CD4-positive, alpha-beta memory T cell (primary cell): ENCODE data around the gene SSBP2. TPM values are rescaled to one million over a fixed set of nuclear protein-coding genes. Genes with fewer than 3 reads are reported as not detected.

Experiments used
- CTCF ChIA-PET: fragments of 350-600 bp; sonication (Branson Sonifier 250); formaldehyde crosslinking; loops from one replicate; lab custom pipeline; 2021; ENCODE audit warnings: inconsistent platforms; ENCODE audit not compliant: partially characterized antibody; lab: Charles Lee
- POLR2A ChIA-PET: fragments of 350-600 bp; sonication (Branson Sonifier 250); formaldehyde crosslinking; loops from one replicate; lab custom pipeline; 2021; ENCODE audit not compliant: partially characterized antibody; lab: Charles Lee
- DNase-seq, 5 donors: peaks; one replicate each; pipeline versions ENCODE4 v3.0.0 to v3.0.0-alpha.2; 2020 to 2022; ENCODE audit warnings: mixed read lengths in 1 of 5
- H3K27ac ChIP-seq: one replicate; pipeline ENCODE4 v1.7.0; 2013; ENCODE audit warnings: low read depth, low read length
- H3K27me3 ChIP-seq: 2 replicates; pipeline ENCODE4 v1.7.0; 2013; ENCODE audit warnings: mild to moderate bottlenecking, low read length, moderate library complexity; ENCODE audit not compliant: insufficient read depth
- H3K36me3 ChIP-seq: 2 replicates; pipeline ENCODE4 v1.7.0; 2013; ENCODE audit warnings: mild to moderate bottlenecking, low read length, moderate library complexity; ENCODE audit not compliant: insufficient read depth
- H3K4me1 ChIP-seq: 2 replicates; pipeline ENCODE4 v1.7.0; 2013; ENCODE audit warnings: mild to moderate bottlenecking, low read length, moderate library complexity; ENCODE audit not compliant: insufficient read depth
- H3K4me3 ChIP-seq, 2 donors: one replicate each; pipeline ENCODE4 v1.7.0; 2013; ENCODE audit warnings: low read length in 2 of 2, mild to moderate bottlenecking in 1 of 2
- H3K9me3 ChIP-seq, 2 donors: one replicate each; pipeline ENCODE4 v1.7.0; 2013; ENCODE audit warnings: low read length in 2 of 2, control low read depth in 1 of 2; ENCODE audit not compliant: control insufficient read depth in 1 of 2
- H3K27ac Mint-ChIP-seq, 7 donors: one replicate each; pipeline ENCODE4 v1.8.0; 2020 to 2021; ENCODE audit warnings: mixed read lengths in 7 of 7, mild to moderate bottlenecking in 6 of 7, inconsistent platforms in 3 of 7, moderate library complexity in 3 of 7
- H3K27me3 Mint-ChIP-seq, 2 donors: one replicate each; pipeline ENCODE4 v1.8.0; 2020 to 2021; ENCODE audit warnings: mixed read lengths in 2 of 2
- H3K36me3 Mint-ChIP-seq, 2 donors: one replicate each; pipeline ENCODE4 v1.8.0; 2020 to 2021; ENCODE audit warnings: mixed read lengths in 2 of 2, inconsistent platforms in 1 of 2, mild to moderate bottlenecking in 1 of 2
- H3K4me1 Mint-ChIP-seq, 4 donors: one replicate each; pipeline ENCODE4 v1.8.0; 2020 to 2021; ENCODE audit warnings: mixed read lengths in 4 of 4, mild to moderate bottlenecking in 1 of 4
- H3K4me3 Mint-ChIP-seq, 8 donors: one replicate each; pipeline ENCODE4 v1.8.0; 2020 to 2021; ENCODE audit warnings: mixed read lengths in 8 of 8, mild to moderate bottlenecking in 7 of 8, moderate library complexity in 6 of 8, inconsistent platforms in 3 of 8
- H3K9me3 Mint-ChIP-seq, 8 donors: one replicate each; pipeline ENCODE4 v1.8.0; 2020 to 2021; ENCODE audit warnings: mixed read lengths in 8 of 8, mild to moderate bottlenecking in 5 of 8, inconsistent platforms in 3 of 8, moderate library complexity in 1 of 8
- intact Hi-C: fragments of 100-400 bp; cut with micrococcal nuclease; formaldehyde crosslinking; loops from one replicate; pipeline ENCODE4 v1.15.1; 2023
- polyA plus RNA-seq, 2 donors: library from polyadenylated mRNA; unstranded; fragments of 300-500 nt; fragmentation: Illumina TruSeq; gene quantifications; one replicate each; pipeline ENCODE4 v1.2.3, GENCODE V29; 2021
- total RNA-seq, 2 experiments: library from RNA; stranded (reverse); gene quantifications; one replicate each; pipeline ENCODE4 v1.2.3, GENCODE V29; 2021

SSBP2 gene
- total and polyA plus RNA-seq, 4 experiments from 2014 or later: 46.4 to 91.7 (median 58.9) TPM

GRCh38 chr5:81422671-81423070 lies 328.2 kb downstream of the SSBP2 start:
- ChIA-PET CTCF (interaction anchor here (1.7 to 2.5 kb wide), 2 partner anchors 803 kb away, joined by 5 to 8 read pairs; no protein-coding TSS in a partner anchor), POLR2A (no interaction called here)
- Histone ChIP-seq H3K27me3 (no peaks in the 10 kb centered on the region), H3K9me3 (no peaks in the 10 kb centered on the region), H3K27ac (no peak overlapping the region), H3K4me3 (no peak overlapping the region), H3K4me1 (no peaks in the 10 kb centered on the region), H3K36me3 (no peaks in the 10 kb centered on the region)
- no peak for DNase-seq
- intact Hi-C loops: loop anchor here (10.0 kb wide), 1 partner anchor 552 kb away; the partner anchor contains the start of gene ATG10
- Mint-ChIP-seq H3K4me3 (no peak overlapping the region), H3K4me1 (peaks cover 3 to 7% (median 5%) of the 10 kb centered on the region in 4 donors), H3K9me3 (no peaks in the 10 kb centered on the region), H3K27ac (no peak overlapping the region), H3K36me3 (peaks cover 30 to 33% of the 10 kb centered on the region in 2 donors), H3K27me3 (no peaks in the 10 kb centered on the region)

GRCh38 chr5:81420039-81420667 lies 330.7 kb downstream of the SSBP2 start:
- Histone ChIP-seq H3K4me3 (no peak overlapping the region), H3K27me3 (no peaks in the 10 kb centered on the region), H3K27ac (no peak overlapping the region), H3K9me3 (no peaks in the 10 kb centered on the region), H3K36me3 (no peaks in the 10 kb centered on the region), H3K4me1 (no peaks in the 10 kb centered on the region)
- H3K36me3 Mint-ChIP-seq: peaks cover 28 to 40% of the 10 kb centered on the region in 2 donors
- H3K9me3 Mint-ChIP-seq: no peaks in the 10 kb centered on the region
- H3K27me3 Mint-ChIP-seq: no peaks in the 10 kb centered on the region
- DNase-seq: no peak
- H3K4me3 Mint-ChIP-seq: no peak overlapping the region
- ChIA-PET POLR2A (no interaction called here), CTCF (interaction anchor here (1.0 to 2.5 kb wide), 2 partner anchors 745 to 805 kb away, joined by 4 to 8 read pairs; no protein-coding TSS in a partner anchor)
- intact Hi-C loops: loop anchor here (10.0 kb wide), 1 partner anchor 555 kb away; the partner anchor contains the start of gene ATG10
- no peaks in the 10 kb centered on the region for H3K4me1 Mint-ChIP-seq
- peak overlapping the region in 1 of 7 donors; percentile 26 for H3K27ac Mint-ChIP-seq

- ChIA-PET POLR2A (no interaction called here), CTCF (no interaction called here)
- Histone ChIP-seq H3K36me3 (no peaks in the 10 kb centered on the region), H3K27ac (no peak overlapping the region), H3K4me1 (no peaks in the 10 kb centered on the region), H3K9me3 (no peaks in the 10 kb centered on the region), H3K27me3 (no peaks in the 10 kb centered on the region), H3K4me3 (no peak overlapping the region)
- Mint-ChIP-seq H3K36me3 (peaks cover 36 to 48% of the 10 kb centered on the region in 2 donors), H3K27ac (no peak overlapping the region), H3K4me1 (no peaks in the 10 kb centered on the region), H3K27me3 (no peaks in the 10 kb centered on the region), H3K9me3 (no peaks in the 10 kb centered on the region), H3K4me3 (no peak overlapping the region)
- intact Hi-C loops: no loop called here
- DNase-seq: no peak
Observed at GRCh38 chr5:81418606-81419005, 332.3 kb downstream of the SSBP2 start.

- Mint-ChIP-seq H3K36me3 (peaks cover 30 to 42% of the 10 kb centered on the region in 2 donors), H3K9me3 (no peaks in the 10 kb centered on the region), H3K4me1 (no peaks in the 10 kb centered on the region), H3K27ac (peak overlapping the region in 1 of 7 donors; percentile 76), H3K4me3 (no peak overlapping the region), H3K27me3 (no peaks in the 10 kb centered on the region)
- DNase-seq: no peak
- Histone ChIP-seq H3K27ac (no peak overlapping the region), H3K4me3 (no peak overlapping the region), H3K9me3 (no peaks in the 10 kb centered on the region), H3K36me3 (no peaks in the 10 kb centered on the region), H3K4me1 (no peaks in the 10 kb centered on the region), H3K27me3 (no peaks in the 10 kb centered on the region)
- ChIA-PET CTCF (no interaction called here), POLR2A (no interaction called here)
- intact Hi-C loops: no loop called here
Observed at GRCh38 chr5:81417052-81417451, 333.8 kb downstream of the SSBP2 start.

- H3K9me3 ChIP-seq: no peaks in the 10 kb centered on the region
- ChIA-PET POLR2A (no interaction called here), CTCF (no interaction called here)
- H3K27ac ChIP-seq: no peak overlapping the region
- H3K27ac Mint-ChIP-seq: no peak overlapping the region
- no peak overlapping the region for H3K4me3 Mint-ChIP-seq
- H3K4me3 ChIP-seq: no peak overlapping the region
- H3K9me3 Mint-ChIP-seq: peaks cover 0 to 2% (median 0%) of the 10 kb centered on the region in 8 donors
- intact Hi-C loops: no loop called here
- no peaks in the 10 kb centered on the region for H3K27me3 Mint-ChIP-seq
- DNase-seq: no peak
- H3K4me1 ChIP-seq: no peaks in the 10 kb centered on the region
- H3K4me1 Mint-ChIP-seq: no peaks in the 10 kb centered on the region
- peaks cover 13 to 17% of the 10 kb centered on the region in 2 donors for H3K36me3 Mint-ChIP-seq
- no peaks in the 10 kb centered on the region for H3K27me3 ChIP-seq
- H3K36me3 ChIP-seq: no peaks in the 10 kb centered on the region
Observed at GRCh38 chr5:81409896-81410295, 341.0 kb downstream of the SSBP2 start.

- Histone ChIP-seq H3K27me3 (no peaks in the 10 kb centered on the region), H3K36me3 (no peaks in the 10 kb centered on the region), H3K27ac (no peak overlapping the region), H3K4me1 (no peaks in the 10 kb centered on the region), H3K9me3 (no peaks in the 10 kb centered on the region), H3K4me3 (no peak overlapping the region)
- no peak for DNase-seq
- intact Hi-C loops: no loop called here
- CTCF ChIA-PET: no interaction called here
- peak overlapping the region in 1 of 7 donors; percentile 35 for H3K27ac Mint-ChIP-seq
- no peaks in the 10 kb centered on the region for H3K27me3 Mint-ChIP-seq
- no peak overlapping the region for H3K4me3 Mint-ChIP-seq
- H3K36me3 Mint-ChIP-seq: peaks cover 9 to 14% of the 10 kb centered on the region in 2 donors
- H3K4me1 Mint-ChIP-seq: no peaks in the 10 kb centered on the region
- peaks cover 0 to 2% (median 0%) of the 10 kb centered on the region in 8 donors for H3K9me3 Mint-ChIP-seq
- POLR2A ChIA-PET: no interaction called here
Observed at GRCh38 chr5:81409361-81409760, 341.5 kb downstream of the SSBP2 start.

- no peaks in the 10 kb centered on the region for H3K9me3 ChIP-seq
- no peaks in the 10 kb centered on the region for H3K27me3 ChIP-seq
- H3K4me1 Mint-ChIP-seq: no peaks in the 10 kb centered on the region
- H3K4me1 ChIP-seq: no peaks in the 10 kb centered on the region
- H3K27me3 Mint-ChIP-seq: no peaks in the 10 kb centered on the region
- ChIA-PET CTCF (no interaction called here), POLR2A (no interaction called here)
- no peaks in the 10 kb centered on the region for H3K36me3 ChIP-seq
- no peak overlapping the region for H3K27ac ChIP-seq
- H3K36me3 Mint-ChIP-seq: peaks cover 6 to 11% of the 10 kb centered on the region in 2 donors
- intact Hi-C loops: no loop called here
- no peak overlapping the region for H3K4me3 ChIP-seq
- peaks cover 0 to 2% (median 0%) of the 10 kb centered on the region in 8 donors for H3K9me3 Mint-ChIP-seq
- H3K4me3 Mint-ChIP-seq: no peak overlapping the region
- no peak for DNase-seq
- no peak overlapping the region for H3K27ac Mint-ChIP-seq
Observed at GRCh38 chr5:81408496-81408895, 342.4 kb downstream of the SSBP2 start.
